RWPE2 (cell line): ENCODE measurements around the gene SPATA13.

ENCODE experiments used
- ATAC-seq: fragments of 200-7000 bp; cut with Tn5 transposase; 3 replicates; pipeline ENCODE4 v1.9.1; 2021; ENCODE audit warnings: low read depth
- DNase-seq: peaks from one replicate; pipeline ENCODE4 v3.0.0-alpha.2; 2020; ENCODE audit warnings: low spot score
- H3K27ac ChIP-seq: fragments of 450-650 bp; 2 replicates; pipeline ENCODE4 v1.5.1; 2017; ENCODE audit warnings: mild to moderate bottlenecking; ENCODE audit not compliant: poor library complexity, severe bottlenecking
- H3K27me3 ChIP-seq: fragments of 250-450 bp; sonication (Bioruptor Pico); 2 replicates; pipeline ENCODE4 v1.5.1; 2021; ENCODE audit warnings: mild to moderate bottlenecking, moderate library complexity; ENCODE audit not compliant: insufficient read depth, poor library complexity, severe bottlenecking
- H3K36me3 ChIP-seq: fragments of 250-450 bp; sonication (Bioruptor Pico); 2 replicates; pipeline ENCODE4 v1.5.1; 2020; ENCODE audit warnings: low read depth, mild to moderate bottlenecking, moderate library complexity
- H3K4me1 ChIP-seq: fragments of 250-450 bp; sonication (Bioruptor Pico); 2 replicates; pipeline ENCODE4 v1.5.1; 2021; ENCODE audit warnings: mild to moderate bottlenecking, moderate library complexity; ENCODE audit not compliant: insufficient read depth, poor library complexity, severe bottlenecking
- H3K4me3 ChIP-seq: fragments of 250-450 bp; sonication (Bioruptor Pico); 2 replicates; pipeline ENCODE4 v1.5.1; 2021; ENCODE audit warnings: mild to moderate bottlenecking, moderate library complexity; ENCODE audit not compliant: severe bottlenecking
- H3K9me3 ChIP-seq: fragments of 250-450 bp; sonication (Bioruptor Pico); 2 replicates; pipeline ENCODE4 v1.5.1; 2021; ENCODE audit warnings: mild to moderate bottlenecking, moderate library complexity; ENCODE audit not compliant: severe bottlenecking
- TF ChIP-seq, protein P1 (sequence below): fragments of 450-650 bp; IDR thresholded peaks from one replicate; pipeline ENCODE4 v1.5.1; 2017; ENCODE audit warnings: mild to moderate bottlenecking, moderate library complexity; ENCODE audit not compliant: poor library complexity, severe bottlenecking

Gene SPATA13

DNA sequence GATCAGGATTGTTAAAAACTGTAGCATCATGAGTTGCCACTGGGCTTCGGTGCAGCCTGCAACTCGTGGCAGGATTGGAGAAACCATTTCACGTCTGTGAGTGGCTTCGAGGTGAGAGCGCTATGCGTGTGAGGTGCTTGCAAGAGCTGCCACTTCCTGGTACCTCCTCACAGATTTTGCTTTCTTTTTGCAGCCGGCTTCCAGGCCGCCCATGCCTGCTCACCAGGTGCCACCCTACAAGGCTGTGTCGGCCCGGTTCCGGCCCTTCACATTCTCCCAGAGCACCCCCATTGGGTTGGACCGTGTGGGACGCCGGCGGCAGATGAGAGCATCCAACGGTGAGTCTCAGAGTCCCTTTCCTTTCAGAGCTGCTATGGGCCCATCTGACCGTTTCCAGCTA, 91.0 kb downstream of the SPATA13 start:
- no peak for DNase-seq
- H3K4me3 ChIP-seq = no peak overlapping the region
- TF ChIP-seq, protein P1, sequence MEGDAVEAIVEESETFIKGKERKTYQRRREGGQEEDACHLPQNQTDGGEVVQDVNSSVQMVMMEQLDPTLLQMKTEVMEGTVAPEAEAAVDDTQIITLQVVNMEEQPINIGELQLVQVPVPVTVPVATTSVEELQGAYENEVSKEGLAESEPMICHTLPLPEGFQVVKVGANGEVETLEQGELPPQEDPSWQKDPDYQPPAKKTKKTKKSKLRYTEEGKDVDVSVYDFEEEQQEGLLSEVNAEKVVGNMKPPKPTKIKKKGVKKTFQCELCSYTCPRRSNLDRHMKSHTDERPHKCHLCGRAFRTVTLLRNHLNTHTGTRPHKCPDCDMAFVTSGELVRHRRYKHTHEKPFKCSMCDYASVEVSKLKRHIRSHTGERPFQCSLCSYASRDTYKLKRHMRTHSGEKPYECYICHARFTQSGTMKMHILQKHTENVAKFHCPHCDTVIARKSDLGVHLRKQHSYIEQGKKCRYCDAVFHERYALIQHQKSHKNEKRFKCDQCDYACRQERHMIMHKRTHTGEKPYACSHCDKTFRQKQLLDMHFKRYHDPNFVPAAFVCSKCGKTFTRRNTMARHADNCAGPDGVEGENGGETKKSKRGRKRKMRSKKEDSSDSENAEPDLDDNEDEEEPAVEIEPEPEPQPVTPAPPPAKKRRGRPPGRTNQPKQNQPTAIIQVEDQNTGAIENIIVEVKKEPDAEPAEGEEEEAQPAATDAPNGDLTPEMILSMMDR = no peak
- no peaks in the 10 kb centered on the region for H3K4me1 ChIP-seq
- no peak overlapping the region for H3K27ac ChIP-seq
- H3K36me3 ChIP-seq = no peaks in the 10 kb centered on the region
- no peak for ATAC-seq
- no peaks in the 10 kb centered on the region for H3K9me3 ChIP-seq
- no peaks in the 10 kb centered on the region for H3K27me3 ChIP-seq

DNA sequence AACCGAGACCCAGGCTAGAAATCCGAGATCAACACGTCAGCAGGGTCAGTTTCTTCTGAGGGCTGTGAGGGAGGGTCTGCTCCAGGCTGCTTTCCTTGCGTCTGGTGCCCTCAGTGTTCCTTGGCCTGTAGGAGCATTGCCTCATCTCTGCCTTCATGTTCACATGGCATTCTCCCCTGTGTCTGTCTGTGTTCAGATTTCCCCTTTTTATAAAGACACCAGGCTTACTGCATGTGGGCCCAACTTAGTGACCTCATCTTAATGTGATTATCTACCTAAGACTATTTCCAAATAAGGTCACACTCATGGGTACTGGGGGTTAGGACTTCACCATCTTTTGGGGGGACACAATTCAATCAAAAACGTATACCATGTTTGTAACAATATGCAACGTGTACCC, 91.6 kb downstream of the SPATA13 start:
- TF ChIP-seq, protein P1 = no peak
- no peak for ATAC-seq
- H3K4me1 ChIP-seq = no peaks in the 10 kb centered on the region
- DNase-seq = no peak
- no peaks in the 10 kb centered on the region for H3K27me3 ChIP-seq
- no peaks in the 10 kb centered on the region for H3K36me3 ChIP-seq
- H3K27ac ChIP-seq = no peak overlapping the region
- H3K9me3 ChIP-seq = no peaks in the 10 kb centered on the region
- H3K4me3 ChIP-seq = no peak overlapping the region

GRCh38 chr13:24253520-24254145, 93.1 kb downstream of the SPATA13 start:
- no peak for DNase-seq
- Histone ChIP-seq H3K27me3 (no peaks in the 10 kb centered on the region), H3K4me1 (no peaks in the 10 kb centered on the region), H3K4me3 (no peak overlapping the region), H3K36me3 (no peaks in the 10 kb centered on the region), H3K27ac (no peak overlapping the region), H3K9me3 (no peaks in the 10 kb centered on the region)
- TF ChIP-seq, protein P1 = no peak
- no peak for ATAC-seq

- TF ChIP-seq, protein P1 = no peak
- no peaks in the 10 kb centered on the region for H3K27me3 ChIP-seq
- no peak overlapping the region for H3K4me3 ChIP-seq
- no peaks in the 10 kb centered on the region for H3K9me3 ChIP-seq
- H3K36me3 ChIP-seq = no peaks in the 10 kb centered on the region
- ATAC-seq (peak; percentile 57; the same call in 2 of the 3 replicates), DNase-seq (no peak)
- no peak overlapping the region for H3K27ac ChIP-seq
- H3K4me1 ChIP-seq = no peaks in the 10 kb centered on the region
Measured at GRCh38 chr13:24254146-24254841, 93.8 kb downstream of the SPATA13 start.

GRCh38 chr13:24257497-24257896, 97.0 kb downstream of the SPATA13 start:
- Histone ChIP-seq H3K4me1 (no peaks in the 10 kb centered on the region), H3K27ac (no peak overlapping the region), H3K9me3 (no peaks in the 10 kb centered on the region), H3K4me3 (no peak overlapping the region), H3K27me3 (no peaks in the 10 kb centered on the region), H3K36me3 (no peaks in the 10 kb centered on the region)
- ATAC-seq = no peak
- no peak for DNase-seq
- TF ChIP-seq, protein P1 = no peak
